Kidney epithelial cell (primary cell): ENCODE data around the gene SDR42E1. TPM values are rescaled to one million over a fixed set of nuclear protein-coding genes. Genes with fewer than 3 reads are reported as not detected.

Source experiments
- DNase-seq: peaks from one replicate; pipeline ENCODE4 v3.0.0-alpha.2; 2010; ENCODE audit warnings: low read depth
- H3K27me3 ChIP-seq: 2 replicates; pipeline ENCODE4 v1.6.0; 2011; ENCODE audit warnings: low read length; ENCODE audit not compliant: control insufficient read depth, insufficient read depth
- H3K36me3 ChIP-seq: 2 replicates; pipeline ENCODE4 v1.5.1; 2011; ENCODE audit warnings: low read length; ENCODE audit not compliant: control insufficient read depth, insufficient read depth
- H3K4me3 ChIP-seq: 2 replicates; pipeline ENCODE4 v1.5.1; 2011; ENCODE audit warnings: low read depth, mild to moderate bottlenecking, control low read depth, low read length
- CTCF ChIP-seq: IDR thresholded peaks from 2 replicates; pipeline ENCODE4 v1.5.1; 2011; ENCODE audit warnings: mild to moderate bottlenecking, moderate library complexity, low read length, control low read depth, inconsistent platforms; ENCODE audit not compliant: insufficient read depth, poor library complexity, severe bottlenecking
- total RNA-seq: library from RNA; depleted of rRNA; stranded (reverse); fragments of >200 nt; gene quantifications from 2 replicates; pipeline ENCODE4 v1.2.3, GENCODE V29; 2015

The SDR42E1 gene
- total RNA-seq, 1 donor from 2014 or later: 9.5 TPM

- DNase-seq: peak; percentile 42
- H3K4me3 ChIP-seq: no peak overlapping the region
- no peaks in the 10 kb centered on the region for H3K36me3 ChIP-seq
- no peaks in the 10 kb centered on the region for H3K27me3 ChIP-seq
- TF ChIP-seq CTCF: no peak
These were observed 13.5 kb downstream of the SDR42E1 start for GRCh38 chr16:81997738-81998137.

GRCh38 chr16:81996664-81997509 is 14.4 kb downstream of the SDR42E1 start:
- Histone ChIP-seq H3K36me3 (no peaks in the 10 kb centered on the region), H3K27me3 (no peaks in the 10 kb centered on the region)
- DNase-seq: no peak

GRCh38 chr16:81995651-81996050 is 15.6 kb downstream of the SDR42E1 start:
- H3K27me3 ChIP-seq: no peaks in the 10 kb centered on the region
- DNase-seq: no peak
- TF ChIP-seq CTCF: no peak
- H3K36me3 ChIP-seq: no peaks in the 10 kb centered on the region
- H3K4me3 ChIP-seq: no peak overlapping the region

More at GRCh38 chr16:81996664-81997509, 14.4 kb downstream of the SDR42E1 start:
- no peak for TF ChIP-seq CTCF
- H3K4me3 ChIP-seq: no peak overlapping the region

GRCh38 chr16:81994485-81994884 is 16.8 kb downstream of the SDR42E1 start:
- Histone ChIP-seq H3K36me3 (no peaks in the 10 kb centered on the region), H3K27me3 (no peaks in the 10 kb centered on the region), H3K4me3 (no peak overlapping the region)
- peak; percentile 19 for TF ChIP-seq CTCF
- no peak for DNase-seq

GRCh38 chr16:81992859-81993258 is 18.4 kb downstream of the SDR42E1 start:
- no peak for DNase-seq
- Histone ChIP-seq H3K36me3 (no peaks in the 10 kb centered on the region), H3K4me3 (no peak overlapping the region), H3K27me3 (no peaks in the 10 kb centered on the region)
- no peak for TF ChIP-seq CTCF

- no peak for DNase-seq
These were observed 23.6 kb downstream of the SDR42E1 start for GRCh38 chr16:81987706-81988105.

More at GRCh38 chr16:81987706-81988105, 23.6 kb downstream of the SDR42E1 start:
- Histone ChIP-seq H3K4me3 (no peak overlapping the region), H3K36me3 (no peaks in the 10 kb centered on the region), H3K27me3 (no peaks in the 10 kb centered on the region)
- TF ChIP-seq CTCF: no peak
